Memory B cell (primary cell): ENCODE data around the gene SDCCAG8.

Experiments used
- ATAC-seq: fragments of 150-1000 bp; cut with Tn5 transposase; 2 replicates; pipeline ENCODE4 v1.10.0; 2021; ENCODE audit warnings: low read depth, mild to moderate bottlenecking, moderate library complexity
- DNase-seq, 2 donors: peaks; one replicate each; pipeline ENCODE4 v3.0.0; 2022; ENCODE audit warnings: low spot score in 2 of 2
- H3K27ac Mint-ChIP-seq: one replicate; pipeline ENCODE4 v1.8.0; 2022; ENCODE audit warnings: mild to moderate bottlenecking, moderate library complexity, mixed read lengths
- H3K27me3 Mint-ChIP-seq: one replicate; pipeline ENCODE4 v1.8.0; 2022; ENCODE audit warnings: mixed read lengths
- H3K36me3 Mint-ChIP-seq: one replicate; pipeline ENCODE4 v1.8.0; 2022; ENCODE audit warnings: mild to moderate bottlenecking, mixed read lengths
- H3K4me1 Mint-ChIP-seq: one replicate; pipeline ENCODE4 v1.8.0; 2022; ENCODE audit warnings: mixed read lengths
- H3K4me3 Mint-ChIP-seq: one replicate; pipeline ENCODE4 v1.8.0; 2022; ENCODE audit warnings: mild to moderate bottlenecking, moderate library complexity, mixed read lengths
- H3K9me3 Mint-ChIP-seq: one replicate; pipeline ENCODE4 v1.8.0; 2022; ENCODE audit warnings: mixed read lengths

Gene SDCCAG8

DNA sequence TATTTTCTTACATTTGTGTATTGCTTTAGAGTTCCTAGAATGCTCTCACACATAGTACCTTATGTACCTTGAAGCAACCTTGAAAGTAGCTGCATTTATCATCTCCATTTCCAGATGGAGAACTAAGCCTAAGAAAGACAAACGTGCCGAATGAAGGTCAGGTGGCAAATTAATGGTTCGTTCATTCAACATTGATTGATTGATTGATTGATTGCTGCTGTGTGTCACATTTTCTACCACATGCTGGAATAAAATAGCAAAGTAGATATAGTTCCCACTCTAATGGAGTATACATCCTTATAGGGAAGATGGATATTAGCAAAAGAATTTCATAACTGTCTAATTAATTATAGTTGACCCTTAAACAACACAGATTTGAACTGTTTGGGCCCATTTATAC lies 172.2 kb downstream of the SDCCAG8 start:
- no peaks in the 10 kb centered on the region for H3K27me3 Mint-ChIP-seq
- H3K4me1 Mint-ChIP-seq = no peaks in the 10 kb centered on the region
- DNase-seq (no peak), ATAC-seq (no peak)
- no peak overlapping the region for H3K27ac Mint-ChIP-seq
- H3K4me3 Mint-ChIP-seq = no peak overlapping the region
- H3K36me3 Mint-ChIP-seq = peaks cover 27% of the 10 kb centered on the region
- H3K9me3 Mint-ChIP-seq = peaks cover 1% of the 10 kb centered on the region

- Mint-ChIP-seq H3K36me3 (peaks cover 27% of the 10 kb centered on the region), H3K4me3 (no peak overlapping the region), H3K27ac (no peak overlapping the region), H3K9me3 (peaks cover 1% of the 10 kb centered on the region), H3K4me1 (no peaks in the 10 kb centered on the region), H3K27me3 (no peaks in the 10 kb centered on the region)
- ATAC-seq (no peak), DNase-seq (no peak)
Measured at GRCh38 chr1:243428617-243429342, 172.9 kb downstream of the SDCCAG8 start.

GRCh38 chr1:243431591-243431990 lies 175.8 kb downstream of the SDCCAG8 start:
- no peak for DNase-seq
- peaks cover 1% of the 10 kb centered on the region for H3K9me3 Mint-ChIP-seq
- H3K36me3 Mint-ChIP-seq = peaks cover 23% of the 10 kb centered on the region
- H3K27ac Mint-ChIP-seq = no peak overlapping the region
- no peaks in the 10 kb centered on the region for H3K27me3 Mint-ChIP-seq
- ATAC-seq = no peak
- no peaks in the 10 kb centered on the region for H3K4me1 Mint-ChIP-seq
- H3K4me3 Mint-ChIP-seq = no peak overlapping the region

DNA sequence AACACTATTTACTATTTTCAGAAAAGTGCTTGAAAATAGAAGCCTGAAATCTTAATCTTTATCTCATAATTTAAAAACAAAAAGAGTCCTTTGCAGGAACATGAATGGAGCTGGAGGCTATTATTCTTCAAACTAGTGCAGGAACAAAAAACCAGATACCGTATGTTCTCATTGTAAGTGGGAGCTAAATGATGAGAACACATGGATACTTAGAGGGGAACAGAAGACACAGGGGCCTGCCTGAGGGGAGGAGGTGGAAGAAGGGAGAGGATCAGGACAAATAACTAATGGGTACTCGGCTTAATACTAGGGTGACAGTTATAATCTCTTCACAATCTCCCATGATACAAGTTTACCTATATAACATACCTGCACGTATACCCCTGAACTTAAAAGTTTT lies 176.3 kb downstream of the SDCCAG8 start:
- no peak for ATAC-seq
- Mint-ChIP-seq H3K36me3 (peaks cover 20% of the 10 kb centered on the region), H3K4me3 (no peak overlapping the region), H3K27me3 (no peaks in the 10 kb centered on the region), H3K4me1 (no peaks in the 10 kb centered on the region), H3K9me3 (peaks cover 1% of the 10 kb centered on the region), H3K27ac (no peak overlapping the region)
- no peak for DNase-seq

GRCh38 chr1:243433737-243434370 lies 178.0 kb downstream of the SDCCAG8 start:
- Mint-ChIP-seq H3K4me3 (no peak overlapping the region), H3K36me3 (peaks cover 15% of the 10 kb centered on the region), H3K27ac (no peak overlapping the region), H3K9me3 (peaks cover 1% of the 10 kb centered on the region), H3K27me3 (no peaks in the 10 kb centered on the region), H3K4me1 (no peaks in the 10 kb centered on the region)
- ATAC-seq = no peak
- no peak for DNase-seq

DNA sequence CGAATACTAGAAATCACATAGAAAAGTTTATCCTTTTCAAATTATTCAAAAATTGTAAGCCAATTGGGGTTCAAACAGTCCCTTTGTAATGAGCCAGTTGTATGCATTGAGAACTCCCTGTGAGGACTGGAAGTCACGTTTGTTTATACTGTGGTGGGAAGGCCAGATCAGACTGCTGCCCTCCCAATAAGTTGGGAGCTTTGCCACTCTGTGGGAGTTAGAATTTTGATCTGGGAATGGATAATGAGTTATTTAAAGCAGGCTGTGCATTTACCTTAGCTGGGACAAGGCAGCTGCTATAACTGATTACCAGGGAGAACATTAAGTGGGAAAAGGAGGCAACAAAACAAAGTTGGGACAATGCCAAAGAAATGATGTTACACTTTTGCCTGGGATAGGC lies 178.8 kb downstream of the SDCCAG8 start:
- no peak overlapping the region for H3K4me3 Mint-ChIP-seq
- peaks cover 15% of the 10 kb centered on the region for H3K36me3 Mint-ChIP-seq
- peaks cover 1% of the 10 kb centered on the region for H3K9me3 Mint-ChIP-seq
- DNase-seq = no peak
- no peaks in the 10 kb centered on the region for H3K27me3 Mint-ChIP-seq
- H3K4me1 Mint-ChIP-seq = no peaks in the 10 kb centered on the region
- H3K27ac Mint-ChIP-seq = no peak overlapping the region
- ATAC-seq = no peak

DNA sequence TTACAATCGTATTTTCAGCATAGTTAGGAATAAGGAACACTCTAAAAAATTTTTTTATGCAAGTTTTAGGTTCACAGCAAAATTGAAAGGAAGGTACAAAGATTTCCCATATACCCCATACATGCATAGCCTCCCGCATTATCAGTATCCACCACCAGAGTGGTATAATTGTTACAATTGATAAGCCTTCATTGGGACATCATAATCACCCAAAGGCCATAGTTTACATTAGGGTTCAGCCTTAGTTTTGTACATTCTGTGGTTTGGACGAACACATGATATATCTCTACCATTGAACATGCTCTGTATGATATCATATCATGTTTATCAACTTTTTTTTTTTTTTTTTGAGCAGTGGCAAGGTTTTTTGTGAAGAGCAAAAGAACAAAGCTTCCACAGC lies 180.0 kb downstream of the SDCCAG8 start:
- no peaks in the 10 kb centered on the region for H3K27me3 Mint-ChIP-seq
- DNase-seq = no peak
- H3K9me3 Mint-ChIP-seq = no peaks in the 10 kb centered on the region
- no peaks in the 10 kb centered on the region for H3K4me1 Mint-ChIP-seq
- no peak overlapping the region for H3K4me3 Mint-ChIP-seq
- peaks cover 11% of the 10 kb centered on the region for H3K36me3 Mint-ChIP-seq
- no peak overlapping the region for H3K27ac Mint-ChIP-seq
- ATAC-seq = no peak

GRCh38 chr1:243438146-243438545 lies 182.3 kb downstream of the SDCCAG8 start:
- Mint-ChIP-seq H3K4me1 (peaks cover 3% of the 10 kb centered on the region), H3K36me3 (peaks cover 5% of the 10 kb centered on the region), H3K27ac (no peak overlapping the region), H3K9me3 (no peaks in the 10 kb centered on the region), H3K27me3 (no peaks in the 10 kb centered on the region), H3K4me3 (no peak overlapping the region)
- DNase-seq (no peak), ATAC-seq (no peak)

DNA sequence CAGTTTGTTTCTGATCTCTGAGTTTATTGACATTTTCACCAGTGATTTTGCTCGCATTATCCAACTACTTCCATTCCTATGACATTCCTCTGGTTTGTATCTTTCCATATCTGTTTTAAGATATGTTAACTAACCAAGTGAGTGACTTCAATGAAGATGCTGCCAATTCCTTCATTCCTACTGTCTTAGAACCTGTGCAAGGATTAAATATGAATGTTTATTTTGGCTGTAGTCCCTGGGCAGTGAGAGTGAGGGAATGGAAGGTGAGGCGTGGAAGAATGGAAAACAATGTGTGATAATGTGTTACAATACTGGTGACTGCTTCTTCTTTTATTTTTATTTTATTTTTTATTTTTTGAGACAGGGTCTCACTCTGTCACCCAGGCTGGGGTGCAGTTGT lies 183.0 kb downstream of the SDCCAG8 start:
- no peak for ATAC-seq
- H3K9me3 Mint-ChIP-seq = no peaks in the 10 kb centered on the region
- no peak overlapping the region for H3K4me3 Mint-ChIP-seq
- no peak for DNase-seq
- peaks cover 5% of the 10 kb centered on the region for H3K36me3 Mint-ChIP-seq
- H3K27me3 Mint-ChIP-seq = no peaks in the 10 kb centered on the region
- no peak overlapping the region for H3K27ac Mint-ChIP-seq
- peaks cover 4% of the 10 kb centered on the region for H3K4me1 Mint-ChIP-seq

GRCh38 chr1:243440406-243440805 lies 184.6 kb downstream of the SDCCAG8 start:
- H3K36me3 Mint-ChIP-seq = peaks cover 8% of the 10 kb centered on the region
- no peak for DNase-seq
- no peaks in the 10 kb centered on the region for H3K27me3 Mint-ChIP-seq
- no peaks in the 10 kb centered on the region for H3K9me3 Mint-ChIP-seq
- no peak overlapping the region for H3K27ac Mint-ChIP-seq
- H3K4me3 Mint-ChIP-seq = no peak overlapping the region
- ATAC-seq = no peak
- H3K4me1 Mint-ChIP-seq = peaks cover 4% of the 10 kb centered on the region

DNA sequence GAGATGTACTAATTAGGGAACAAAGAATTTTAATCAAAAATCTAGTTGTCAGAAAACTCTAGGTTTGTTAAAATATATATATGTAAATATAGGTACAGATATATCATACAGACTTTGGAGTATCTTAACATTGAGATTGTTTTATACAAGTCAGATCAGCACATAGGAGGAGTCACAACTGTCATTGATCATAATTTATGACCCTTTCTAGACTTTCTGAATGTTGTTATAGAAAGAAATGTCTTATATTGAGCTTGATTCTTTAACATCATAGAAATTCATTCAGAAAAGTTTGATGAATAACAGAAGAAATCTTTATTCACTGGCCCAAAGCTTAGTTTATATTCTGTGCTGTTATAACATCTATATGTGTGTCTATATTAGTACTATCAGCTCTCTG lies 185.8 kb downstream of the SDCCAG8 start:
- no peak overlapping the region for H3K4me3 Mint-ChIP-seq
- DNase-seq (no peak), ATAC-seq (no peak)
- no peaks in the 10 kb centered on the region for H3K9me3 Mint-ChIP-seq
- peaks cover 4% of the 10 kb centered on the region for H3K4me1 Mint-ChIP-seq
- no peaks in the 10 kb centered on the region for H3K27me3 Mint-ChIP-seq
- peaks cover 11% of the 10 kb centered on the region for H3K36me3 Mint-ChIP-seq
- no peak overlapping the region for H3K27ac Mint-ChIP-seq

GRCh38 chr1:243443557-243443956 lies 187.7 kb downstream of the SDCCAG8 start:
- DNase-seq (no peak), ATAC-seq (no peak)
- Mint-ChIP-seq H3K4me3 (no peak overlapping the region), H3K36me3 (peaks cover 12% of the 10 kb centered on the region), H3K9me3 (no peaks in the 10 kb centered on the region), H3K27ac (no peak overlapping the region), H3K4me1 (peaks cover 4% of the 10 kb centered on the region), H3K27me3 (no peaks in the 10 kb centered on the region)

- Mint-ChIP-seq H3K27ac (no peak overlapping the region), H3K9me3 (no peaks in the 10 kb centered on the region), H3K36me3 (peaks cover 12% of the 10 kb centered on the region), H3K27me3 (no peaks in the 10 kb centered on the region), H3K4me3 (no peak overlapping the region), H3K4me1 (peaks cover 11% of the 10 kb centered on the region)
- ATAC-seq (no peak), DNase-seq (no peak)
Measured at GRCh38 chr1:243447347-243447746, 191.5 kb downstream of the SDCCAG8 start.

- no peak for DNase-seq
- H3K9me3 Mint-ChIP-seq = no peaks in the 10 kb centered on the region
- H3K4me3 Mint-ChIP-seq = no peak overlapping the region
- H3K36me3 Mint-ChIP-seq = peaks cover 13% of the 10 kb centered on the region
- H3K4me1 Mint-ChIP-seq = peaks cover 13% of the 10 kb centered on the region
- no peaks in the 10 kb centered on the region for H3K27me3 Mint-ChIP-seq
- no peak overlapping the region for H3K27ac Mint-ChIP-seq
- ATAC-seq = no peak
Measured at GRCh38 chr1:243447844-243448243, 192.0 kb downstream of the SDCCAG8 start.

GRCh38 chr1:243449373-243449772 lies 193.5 kb downstream of the SDCCAG8 start:
- no peaks in the 10 kb centered on the region for H3K9me3 Mint-ChIP-seq
- H3K4me1 Mint-ChIP-seq = peaks cover 9% of the 10 kb centered on the region

More at GRCh38 chr1:243449373-243449772, 193.5 kb downstream of the SDCCAG8 start:
- no peak overlapping the region for H3K27ac Mint-ChIP-seq
- DNase-seq = no peak
- H3K27me3 Mint-ChIP-seq = no peaks in the 10 kb centered on the region
- no peak for ATAC-seq
- H3K36me3 Mint-ChIP-seq = peaks cover 14% of the 10 kb centered on the region
- H3K4me3 Mint-ChIP-seq = no peak overlapping the region
